ENCODE measurements around the gene FAM193B. TPM values are rescaled to one million over a fixed set of nuclear protein-coding genes. Genes with fewer than 3 reads are reported as not detected.

The FAM193B gene
- total and polyA plus RNA-seq, 2 donors (not counting 1 experiment from before 2014, with no cell fraction given), result 227 to 301 TPM

DNA sequence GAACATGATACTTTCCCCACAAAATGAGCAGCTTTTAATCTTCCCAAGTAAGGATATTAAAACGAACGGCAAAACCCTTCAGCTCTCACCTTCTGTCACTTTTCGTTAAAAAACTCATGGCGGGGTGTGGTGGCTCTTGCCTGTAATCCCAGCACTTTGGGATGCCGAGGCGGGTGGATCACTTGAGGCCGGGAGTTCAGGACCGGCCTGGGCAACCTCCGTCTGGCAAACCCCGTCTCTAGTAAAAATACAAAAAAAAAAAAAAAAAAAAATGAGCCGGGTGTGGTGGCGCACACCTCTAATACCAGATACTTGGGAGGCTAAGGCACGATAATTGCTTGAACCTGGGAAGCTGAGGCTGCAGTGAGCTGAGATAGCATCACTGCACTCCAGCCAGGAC is 38.5 kb upstream of the FAM193B start:
- no peaks in the 10 kb centered on the region for H3K9me3 ChIP-seq (ENCODE audit: control extremely low read depth in 1 of 3, control insufficient read depth in 2 of 3, insufficient read depth in 1 of 3, low read length in 2 of 3)
- ChIA-PET CTCF (interaction anchor here (1.2 to 1.6 kb wide), 3 partner anchors 8 to 283 kb away, joined by 3 to 5 read pairs (median 4); partner anchors contain the start of gene DOK3), POLR2A (no interaction called here)
- 81% methylated on average over 10 of the region's 13 CpGs for WGBS (ENCODE audit: insufficient coverage)
- no peaks in the 10 kb centered on the region for H3K9me3 Mint-ChIP-seq (ENCODE audit: insufficient read depth)
- H3K79me2 ChIP-seq (ENCODE audit: control insufficient read depth, insufficient read depth, low read length), result peaks cover 20% of the 10 kb centered on the region
- peak overlapping the region; percentile 86 for H3K9ac ChIP-seq (ENCODE audit: low read length)
- ATAC-seq (ENCODE audit: low read depth) (no peak), DNase-seq (no peak)
- peaks cover 35% of the 10 kb centered on the region for H4K20me1 ChIP-seq (ENCODE audit: control insufficient read depth, insufficient read depth, low read length, poor library complexity, severe bottlenecking)
- no peaks in the 10 kb centered on the region for H3K27me3 ChIP-seq (replicated peaks in 1 of 4; ENCODE audit: control extremely low read depth in 1 of 4, control insufficient read depth in 3 of 4, insufficient read depth in 4 of 4, low read length in 3 of 4)
- no peak overlapping the region for H3K27ac Mint-ChIP-seq
- intact Hi-C loops (cut with micrococcal nuclease), result loop anchor here (1.0 to 2.0 kb wide), 4 partner anchors 39 to 561 kb away; partner anchors contain the start of gene FAM193B
- H3K36me3 ChIP-seq (replicated peaks in 1 of 2; ENCODE audit: control extremely low read depth in 1 of 2, control insufficient read depth in 1 of 2, extremely low read depth in 1 of 2, insufficient read depth in 2 of 2, low read length in 1 of 2), result peaks cover 23 to 31% of the 10 kb centered on the region in 2 experiments
- TF ChIP-seq EZH2 (IDR thresholded peaks at IDR 0.05; ENCODE audit: borderline replicate concordance, insufficient read depth, low read depth, low read length, poor library complexity, severe bottlenecking), result no peak
- TF ChIP-seq, protein P1, sequence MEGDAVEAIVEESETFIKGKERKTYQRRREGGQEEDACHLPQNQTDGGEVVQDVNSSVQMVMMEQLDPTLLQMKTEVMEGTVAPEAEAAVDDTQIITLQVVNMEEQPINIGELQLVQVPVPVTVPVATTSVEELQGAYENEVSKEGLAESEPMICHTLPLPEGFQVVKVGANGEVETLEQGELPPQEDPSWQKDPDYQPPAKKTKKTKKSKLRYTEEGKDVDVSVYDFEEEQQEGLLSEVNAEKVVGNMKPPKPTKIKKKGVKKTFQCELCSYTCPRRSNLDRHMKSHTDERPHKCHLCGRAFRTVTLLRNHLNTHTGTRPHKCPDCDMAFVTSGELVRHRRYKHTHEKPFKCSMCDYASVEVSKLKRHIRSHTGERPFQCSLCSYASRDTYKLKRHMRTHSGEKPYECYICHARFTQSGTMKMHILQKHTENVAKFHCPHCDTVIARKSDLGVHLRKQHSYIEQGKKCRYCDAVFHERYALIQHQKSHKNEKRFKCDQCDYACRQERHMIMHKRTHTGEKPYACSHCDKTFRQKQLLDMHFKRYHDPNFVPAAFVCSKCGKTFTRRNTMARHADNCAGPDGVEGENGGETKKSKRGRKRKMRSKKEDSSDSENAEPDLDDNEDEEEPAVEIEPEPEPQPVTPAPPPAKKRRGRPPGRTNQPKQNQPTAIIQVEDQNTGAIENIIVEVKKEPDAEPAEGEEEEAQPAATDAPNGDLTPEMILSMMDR (IDR thresholded peaks at IDR 0.05), result no peak
- peak overlapping the region in 1 of 2 donors; percentile 82 for H3K27ac ChIP-seq (ENCODE audit: low read length in 2 of 2)
- H3K4me1 ChIP-seq (ENCODE audit: control insufficient read depth in 2 of 2, insufficient read depth in 2 of 2, low read length in 2 of 2), result peaks cover 12 to 18% of the 10 kb centered on the region in 2 donors
- peak overlapping the region; percentile 63 to 91 (median 88) for H3K4me3 ChIP-seq (ENCODE audit: control extremely low read depth in 1 of 5, extremely low read depth in 1 of 5, insufficient read depth in 1 of 5, low read depth in 2 of 5, low read length in 4 of 5)
- H3K4me1 Mint-ChIP-seq, result peaks cover 22% of the 10 kb centered on the region
- H3K4me3 Mint-ChIP-seq, result peak overlapping the region; percentile 99
- H2AFZ ChIP-seq (ENCODE audit: insufficient read depth, low read depth, low read length, poor library complexity, severe bottlenecking), result no peak overlapping the region
- peaks cover 5% of the 10 kb centered on the region for H3K27me3 Mint-ChIP-seq
- H3K4me2 ChIP-seq (replicated peaks; ENCODE audit: low read depth, low read length, poor library complexity, severe bottlenecking), result peak overlapping the region; percentile 80
